A549 treated with dexamethasone at 1 μM for 4 hours (cell line): ENCODE data around the gene FOXF1. TPM values are rescaled to one million over a fixed set of nuclear protein-coding genes. Genes with fewer than 3 reads are reported as not detected.

Source experiments
- total RNA-seq: library from RNA; stranded (reverse); fragments of 200-300 nt; extraction: Qiagen RNA extraction; gene quantifications from 5 replicates; pipeline ENCODE4 v1.2.3, GENCODE V29; 2022

The FOXF1 gene
- 0.02 to 0.03 TPM in 2 of 5 replicates, not detected in the others for total RNA-seq

GRCh38 chr16:86510465-86511261 is at the start of gene FOXF1:
FOXF1 (plus strand) TSS chr16:86510527; CDS start chr16:86510570, 43 bp downstream.

GRCh38 chr16:86554917-86555703 is 44.8 kb downstream of the FOXF1 start, which contains the start of gene MTHFSD:
MTHFSD (minus strand) TSS chr16:86555235; CDS start chr16:86555184, 51 bp downstream.

Other genes starting within 250 kb of the FOXF1 start
- gene MTHFSD, start 44.7 kb downstream of the FOXF1 start, total RNA-seq: 9.7 to 13.6 TPM (median 11.0 TPM) in 5 replicates
- gene FOXC2, start 56.3 kb downstream of the FOXF1 start, total RNA-seq: 4.6 to 6.4 TPM (median 5.5 TPM) in 5 replicates
- gene FOXL1, start 68.0 kb downstream of the FOXF1 start, total RNA-seq: 1.4 to 2.2 TPM (median 2.0 TPM) in 5 replicates